H1 (cell line): ENCODE results near the gene HIVEP2. TPM values are rescaled to one million over a fixed set of nuclear protein-coding genes. Genes with fewer than 3 reads are reported as not detected.

ENCODE experiments used
- ASH2L ChIP-seq: fragments of 200-600, 300-600 bp; sonication (generic); IDR thresholded peaks from one replicate; pipeline ENCODE4 v1.7.1; 2017; ENCODE audit warnings: low read length
- CTBP2 ChIP-seq: IDR thresholded peaks from 2 replicates; pipeline ENCODE4 v1.7.0; 2011; ENCODE audit warnings: borderline replicate concordance, mild to moderate bottlenecking, moderate library complexity, mixed read lengths, low read length; ENCODE audit not compliant: insufficient read depth, insufficient read length
- EGR1 ChIP-seq: IDR thresholded peaks from 2 replicates; pipeline ENCODE4 v1.6.1; 2011; ENCODE audit warnings: low read depth, low read length, borderline replicate concordance
- EP300 ChIP-seq, 2 experiments: IDR thresholded peaks; 1 replicate in 1 of 2; 2 replicates in 1 of 2; pipeline ENCODE4 v1.6.1; 2011 to 2012; ENCODE audit warnings: low read depth in 2 of 2, low read length in 2 of 2, mild to moderate bottlenecking in 2 of 2, borderline replicate concordance in 1 of 2, inconsistent platforms in 1 of 2, moderate library complexity in 1 of 2
- EZH2 ChIP-seq: fragments of 200-600 bp; sonication (generic); IDR thresholded peaks from 2 replicates; pipeline ENCODE4 v1.7.1; 2012; ENCODE audit warnings: low read depth, mild to moderate bottlenecking, moderate library complexity, low read length, inconsistent platforms; ENCODE audit not compliant: severe bottlenecking
- HDAC6 ChIP-seq: IDR thresholded peaks from one replicate; pipeline ENCODE4 v1.7.1; 2012; ENCODE audit warnings: low read depth, mild to moderate bottlenecking, inconsistent platforms, low read length, moderate library complexity
- TBP ChIP-seq: IDR thresholded peaks from 2 replicates; pipeline ENCODE4 v1.6.1; 2011; ENCODE audit warnings: low read depth, low read length, improper control_type of control experiment
- polyA plus RNA-seq, 7 experiments: library from polyadenylated mRNA; depleted of rRNA in 3 of 7; stranded (reverse) in 5 of 7; unstranded in 2 of 7; fragments of >200 nt in 5 of 7; fragments of 200-250 nt in 2 of 7; gene quantifications; 1 replicate in 5 of 7; 2 replicates in 1 of 7; 4 replicates in 1 of 7; pipeline versions ENCODE4 v1.2.1 to v1.2.3, GENCODE V29; 2011 to 2013; ENCODE audit warnings: missing spikeins in 2 of 7, mixed read lengths in 2 of 7
- total RNA-seq: library from RNA; stranded (reverse); fragmentation: NEBNext Ultra II Directional; extraction: Animal tissue kit (Norgen Biotek cat#: 25700); gene quantifications from 2 replicates; pipeline ENCODE4 v1.2.1, GENCODE V29; 2021

Gene HIVEP2
- total and polyA plus RNA-seq, 2 of the 8 experiments (the other 6 are each of a cell fraction or from before 2014, with no cell fraction given), result 2.2 to 6.1 TPM

DNA sequence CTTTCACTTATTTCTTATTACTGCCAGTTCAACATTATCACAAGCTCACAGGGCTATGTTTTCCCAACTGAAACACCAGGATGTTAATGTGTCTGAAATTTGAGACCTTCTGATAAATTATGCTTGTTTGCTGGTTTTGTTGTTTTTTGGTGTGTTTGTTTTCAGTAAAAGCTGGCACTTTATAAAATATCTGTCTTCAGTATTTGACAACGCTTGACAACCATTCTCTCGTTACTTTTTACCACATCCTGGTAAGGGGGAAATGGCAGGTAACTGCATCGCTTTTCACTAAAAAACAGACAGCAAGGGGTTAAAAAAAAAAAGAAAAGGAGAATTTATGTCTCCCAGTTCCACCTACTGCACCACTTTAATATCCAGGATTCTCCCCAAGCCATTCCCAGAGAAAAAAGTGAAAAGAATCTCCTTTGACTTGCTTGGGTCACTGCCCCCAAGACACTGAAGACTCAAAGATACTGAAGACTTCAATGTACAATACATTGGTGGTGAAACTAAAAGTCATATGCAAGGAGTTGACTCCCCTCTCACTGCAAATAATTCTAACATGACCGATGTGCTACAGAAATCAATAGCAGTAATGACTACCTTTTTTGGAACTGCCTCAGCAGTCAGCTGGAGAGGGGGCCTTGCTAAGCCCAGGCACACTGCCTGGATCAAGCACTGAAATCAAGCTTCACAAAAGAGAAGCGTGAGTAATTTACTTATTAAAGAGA is 88.9 kb downstream of the HIVEP2 start (continued):
- TF ChIP-seq EZH2, result no peak
- no peak for TF ChIP-seq TBP
- no peak for TF ChIP-seq ASH2L
- no peak for TF ChIP-seq EP300 (IDR thresholded peaks at IDR 0.05; ENCODE audit: borderline replicate concordance in 1 of 2, low read depth in 2 of 2, low read length in 2 of 2)
- no peak for TF ChIP-seq CTBP2
- no peak for TF ChIP-seq EGR1
- TF ChIP-seq HDAC6, result no peak
